Superior temporal gyrus (tissue), 1 donor: ENCODE data around the gene UGT1A3.
"Not testable (repeated sequence)": the region's sequence is repeated elsewhere in the genome, so short reads cannot be mapped to it uniquely, and the experiment has no call there.

ENCODE experiments used
- DNase-seq: peaks from one replicate; pipeline ENCODE4 v3.0.0-alpha.2; 2016; ENCODE audit errors: extremely low spot score

The UGT1A3 gene

DNA sequence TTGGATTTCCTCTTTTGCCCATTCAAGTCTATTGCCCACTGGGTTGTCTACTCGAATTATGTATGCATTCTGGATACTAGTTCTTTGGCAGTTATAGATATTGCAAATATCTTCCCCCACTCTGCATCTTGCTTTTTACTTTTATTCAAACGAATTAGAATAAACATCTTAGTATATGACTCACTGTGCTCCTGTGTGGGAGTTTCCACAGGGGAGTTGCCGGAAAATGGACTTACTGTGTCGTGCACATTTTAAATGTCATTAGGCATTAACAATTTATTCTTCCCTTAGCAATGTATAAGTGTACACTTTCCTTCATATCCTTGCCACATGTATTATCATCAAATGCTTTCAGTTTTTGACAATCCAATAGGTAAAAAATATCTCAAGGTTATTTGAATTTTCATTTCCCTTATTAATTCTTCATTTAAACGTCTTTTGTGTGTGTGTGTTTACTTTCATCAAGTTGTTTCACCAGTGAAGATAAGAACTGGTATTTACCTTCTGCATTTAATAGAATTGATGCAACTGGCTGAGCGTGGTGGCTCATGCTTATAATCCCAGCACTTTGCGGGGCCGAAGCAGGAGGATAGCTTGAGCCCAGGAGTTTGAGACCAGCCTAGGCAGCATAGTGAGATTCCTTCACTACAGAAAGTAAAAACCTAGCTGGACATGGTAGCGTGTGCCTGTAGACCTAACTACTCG lies 20.8 kb upstream of the UGT1A3 start:
- DNase-seq: no peak

DNA sequence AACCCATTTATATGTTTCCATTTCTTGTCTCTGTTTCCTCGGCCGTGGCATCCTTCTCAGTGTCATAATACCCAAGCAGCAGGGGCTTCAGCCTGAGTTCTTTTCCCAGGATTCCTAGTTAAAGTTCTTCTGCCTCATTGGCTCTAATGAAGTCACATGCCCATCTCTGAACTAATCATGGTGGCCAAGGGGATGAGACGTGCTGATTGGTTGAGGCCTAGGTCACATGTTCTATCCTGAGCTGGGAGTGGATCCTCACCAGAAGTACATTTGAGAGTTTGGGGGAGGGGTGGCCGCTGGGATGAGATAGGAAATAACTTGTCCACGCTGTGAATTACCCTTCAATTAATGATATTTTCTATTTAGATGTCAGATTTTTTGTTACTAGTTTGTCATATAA lies 19.9 kb upstream of the UGT1A3 start:
- no peak for DNase-seq

DNA sequence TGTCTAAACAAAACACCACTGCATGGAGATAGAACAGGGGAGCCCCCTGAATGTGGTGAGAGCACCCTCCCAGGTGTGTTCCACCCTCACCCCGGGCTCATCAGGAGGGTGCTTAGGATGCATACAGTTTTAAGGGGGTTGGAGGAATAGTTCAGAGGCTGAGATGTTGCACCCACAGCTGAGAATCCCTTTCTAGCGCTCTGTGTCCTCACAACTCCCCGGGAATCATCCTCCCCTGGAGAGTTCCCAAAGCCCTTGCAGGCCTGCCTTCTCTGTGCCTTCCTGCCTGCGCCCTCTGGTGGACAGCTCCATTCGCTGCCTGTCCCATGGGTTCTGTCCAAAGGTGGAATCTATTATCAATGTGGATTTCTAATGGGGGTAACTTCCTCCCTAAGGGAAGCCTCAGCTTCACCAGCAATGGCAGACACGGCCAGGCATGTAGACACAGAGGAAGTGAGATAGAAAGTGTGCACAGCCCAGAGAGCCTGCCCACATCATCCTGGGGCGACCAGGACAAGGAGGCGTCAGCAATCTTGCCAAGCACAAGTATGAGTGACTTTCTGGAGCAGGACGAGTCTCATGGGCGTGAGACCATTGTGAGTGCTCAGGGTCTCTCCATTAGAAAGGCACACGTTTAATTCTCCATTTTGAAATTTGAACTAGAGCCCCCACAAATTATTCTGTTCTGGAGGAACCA lies 17.4 kb upstream of the UGT1A3 start:
- peak; percentile 74 for DNase-seq

DNA sequence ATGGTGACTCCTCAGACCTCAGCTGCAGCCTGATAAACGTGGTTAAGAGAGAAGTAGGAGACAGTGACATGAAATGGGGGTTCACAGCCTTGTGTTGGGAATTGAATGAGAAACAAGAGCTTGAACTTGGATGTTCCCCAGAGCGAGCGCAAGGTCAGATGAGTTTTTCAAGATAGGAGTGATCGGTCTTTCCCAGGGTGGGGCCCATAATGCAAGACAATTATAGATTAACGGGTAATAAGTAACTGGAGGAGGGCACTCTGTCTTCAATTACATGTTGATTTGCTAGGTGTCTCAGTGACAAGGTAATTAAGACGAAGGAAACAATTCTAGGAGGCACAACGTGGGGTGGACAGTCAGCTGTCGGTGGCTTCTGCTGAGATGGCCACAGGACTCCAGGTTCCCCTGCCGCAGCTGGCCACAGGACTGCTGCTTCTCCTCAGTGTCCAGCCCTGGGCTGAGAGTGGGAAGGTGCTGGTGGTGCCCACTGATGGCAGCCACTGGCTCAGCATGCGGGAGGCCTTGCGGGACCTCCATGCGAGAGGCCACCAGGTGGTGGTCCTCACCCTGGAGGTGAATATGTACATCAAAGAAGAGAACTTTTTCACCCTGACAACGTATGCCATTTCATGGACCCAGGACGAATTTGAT lies 16.1 kb upstream of the UGT1A3 start, which contains the start of gene UGT1A5:
TSS of gene UGT1A5 (plus strand) at position 297 of the 651 bp plus-strand sequence. CDS start at position 382, 85 bp downstream.
- DNase-seq: no peak

DNA sequence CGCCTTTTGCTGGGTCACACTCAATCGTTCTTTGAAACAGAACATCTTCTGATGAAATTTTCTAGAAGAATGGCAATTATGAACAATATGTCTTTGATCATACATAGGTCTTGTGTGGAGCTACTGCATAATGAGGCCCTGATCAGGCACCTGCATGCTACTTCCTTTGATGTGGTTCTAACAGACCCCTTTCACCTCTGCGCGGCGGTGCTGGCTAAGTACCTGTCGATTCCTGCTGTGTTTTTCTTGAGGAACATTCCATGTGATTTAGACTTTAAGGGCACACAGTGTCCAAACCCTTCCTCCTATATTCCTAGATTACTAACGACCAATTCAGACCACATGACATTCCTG lies 15.6 kb upstream of the UGT1A3 start:
- DNase-seq: no peak

DNA sequence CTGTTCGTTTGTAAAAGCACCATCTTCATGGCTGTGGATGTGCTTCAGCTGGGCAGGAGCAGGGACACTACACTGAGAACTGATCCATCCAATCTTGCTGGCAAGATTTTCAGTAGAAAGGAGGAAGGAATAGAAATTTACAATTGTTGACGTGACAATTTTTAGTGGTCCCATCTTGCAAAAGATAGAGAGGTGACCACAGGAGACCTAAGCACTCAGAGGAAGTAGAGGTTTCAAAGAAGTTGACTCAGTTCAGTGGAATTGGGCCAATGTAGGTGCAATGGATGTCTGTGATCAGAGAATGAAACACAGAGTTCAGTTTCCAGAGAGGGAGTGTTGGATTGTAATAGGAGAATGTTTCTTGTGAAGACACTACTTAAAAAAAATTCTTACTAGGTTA lies 14.7 kb upstream of the UGT1A3 start:
- no peak for DNase-seq

DNA sequence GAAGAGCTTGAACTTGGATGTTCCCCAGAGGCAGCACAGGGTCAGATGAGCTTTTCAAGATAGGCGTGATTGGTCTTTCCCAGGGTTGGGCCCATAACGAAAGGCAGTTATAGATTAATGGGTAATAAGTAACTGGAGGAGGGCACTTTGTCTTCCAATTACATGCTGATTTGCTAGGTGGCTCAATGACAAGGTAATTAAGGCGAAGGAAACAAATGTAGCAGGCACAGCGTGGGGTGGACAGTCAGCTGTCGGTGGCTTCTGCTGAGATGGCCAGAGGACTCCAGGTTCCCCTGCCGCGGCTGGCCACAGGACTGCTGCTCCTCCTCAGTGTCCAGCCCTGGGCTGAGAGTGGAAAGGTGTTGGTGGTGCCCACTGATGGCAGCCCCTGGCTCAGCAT lies 10.3 kb upstream of the UGT1A3 start, which contains the start of gene UGT1A4:
TSS of gene UGT1A4 (plus strand) at position 185 of the 400 bp plus-strand sequence. CDS start at position 270, 85 bp downstream.
- DNase-seq: no peak

DNA sequence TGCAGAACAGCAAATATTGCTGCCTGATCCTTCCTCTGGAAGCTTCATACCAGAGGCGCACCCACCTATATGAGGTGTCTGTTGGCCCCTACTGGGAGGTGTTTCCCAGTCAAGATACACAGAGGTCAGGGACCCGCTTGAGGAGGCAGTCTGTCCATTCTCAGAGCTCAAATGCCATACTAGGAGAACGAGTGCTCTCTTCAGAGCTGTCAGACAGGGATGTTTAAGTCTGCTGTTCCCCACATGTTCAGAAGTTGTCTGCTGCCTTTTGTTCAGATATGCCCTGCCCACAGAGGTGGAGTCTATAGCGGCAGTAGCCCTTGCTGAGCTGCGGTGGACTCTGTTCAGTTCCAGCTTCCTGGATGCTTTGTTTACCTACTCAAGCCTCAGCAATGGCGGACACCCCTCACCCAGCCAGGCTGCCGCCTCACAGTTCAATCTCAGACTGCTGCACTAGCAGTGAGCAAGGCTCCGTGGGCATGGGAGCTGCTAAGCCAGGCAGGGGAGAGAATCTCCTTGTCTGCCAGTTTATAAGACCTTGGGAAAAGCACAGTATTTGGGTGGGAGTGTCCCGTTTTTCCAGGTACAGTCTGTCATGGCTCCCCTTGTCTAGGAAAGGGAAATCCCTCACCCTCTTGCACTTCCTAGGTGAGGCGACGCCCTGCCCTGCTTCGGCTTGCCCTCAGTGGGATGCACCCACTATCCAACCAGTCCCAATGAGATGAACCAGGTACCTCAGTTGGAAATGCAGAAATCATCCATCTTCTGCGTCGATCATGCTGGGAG lies 8.2 kb downstream of the UGT1A3 start:
- DNase-seq: not testable (repeated sequence)

DNA sequence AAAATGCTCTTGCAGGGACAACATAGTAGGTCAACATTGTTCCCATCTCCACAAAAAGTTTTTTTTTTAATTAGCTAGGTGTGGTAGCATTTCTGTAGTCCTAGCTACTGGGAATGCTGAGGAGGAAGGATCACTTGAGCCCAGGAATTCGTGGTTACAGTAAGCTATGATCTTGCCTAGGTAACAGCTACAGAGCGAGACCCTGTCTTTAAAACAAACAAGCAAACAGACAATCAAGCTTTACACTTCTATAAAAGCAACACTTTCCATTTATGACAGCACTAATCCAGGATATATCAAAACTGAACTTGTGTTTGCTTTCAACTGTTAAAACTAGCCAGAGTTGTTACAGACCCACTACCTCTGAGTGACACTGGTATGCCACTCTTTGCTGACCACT lies 12.0 kb downstream of the UGT1A3 start:
- no peak for DNase-seq

DNA sequence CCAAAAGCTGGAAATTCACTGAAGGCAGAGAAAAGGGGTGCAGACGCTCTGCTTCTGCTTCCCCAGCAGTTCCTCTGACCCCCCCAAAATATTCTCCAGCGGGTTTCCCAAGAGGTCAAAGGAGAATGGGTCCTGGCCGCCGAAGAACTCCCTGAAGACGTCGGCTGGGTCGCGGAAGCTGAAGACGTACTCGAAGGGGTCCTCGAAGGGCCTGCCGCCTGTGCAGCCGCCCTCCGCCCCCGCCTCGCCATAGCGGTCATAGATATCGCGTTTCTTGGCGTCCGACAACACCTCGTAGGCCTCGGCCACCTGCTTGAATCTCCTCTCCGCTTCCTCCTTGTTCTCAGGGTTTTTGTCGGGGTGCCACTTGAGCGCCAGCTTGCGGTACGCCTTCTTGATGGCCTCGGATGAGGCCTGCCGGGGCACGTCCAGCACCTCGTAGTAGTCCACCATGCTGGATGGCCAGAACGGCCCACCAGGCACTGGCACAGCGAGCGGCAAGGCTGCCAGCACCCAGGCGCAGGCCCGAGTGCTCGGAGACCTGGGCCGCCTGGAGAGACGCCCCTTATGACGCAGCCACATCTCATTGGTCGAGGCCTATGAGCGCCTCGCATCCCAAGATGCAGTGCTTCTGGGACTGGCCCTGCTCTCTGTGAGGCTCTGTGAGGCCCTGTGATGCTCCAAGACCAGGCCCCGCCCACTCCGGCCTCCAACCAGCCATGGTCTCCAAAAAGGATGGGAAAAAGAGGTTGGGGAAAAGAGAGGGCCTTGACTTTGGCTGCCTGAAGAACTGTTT lies 14.8 kb downstream of the UGT1A3 start:
- no peak for DNase-seq

DNA sequence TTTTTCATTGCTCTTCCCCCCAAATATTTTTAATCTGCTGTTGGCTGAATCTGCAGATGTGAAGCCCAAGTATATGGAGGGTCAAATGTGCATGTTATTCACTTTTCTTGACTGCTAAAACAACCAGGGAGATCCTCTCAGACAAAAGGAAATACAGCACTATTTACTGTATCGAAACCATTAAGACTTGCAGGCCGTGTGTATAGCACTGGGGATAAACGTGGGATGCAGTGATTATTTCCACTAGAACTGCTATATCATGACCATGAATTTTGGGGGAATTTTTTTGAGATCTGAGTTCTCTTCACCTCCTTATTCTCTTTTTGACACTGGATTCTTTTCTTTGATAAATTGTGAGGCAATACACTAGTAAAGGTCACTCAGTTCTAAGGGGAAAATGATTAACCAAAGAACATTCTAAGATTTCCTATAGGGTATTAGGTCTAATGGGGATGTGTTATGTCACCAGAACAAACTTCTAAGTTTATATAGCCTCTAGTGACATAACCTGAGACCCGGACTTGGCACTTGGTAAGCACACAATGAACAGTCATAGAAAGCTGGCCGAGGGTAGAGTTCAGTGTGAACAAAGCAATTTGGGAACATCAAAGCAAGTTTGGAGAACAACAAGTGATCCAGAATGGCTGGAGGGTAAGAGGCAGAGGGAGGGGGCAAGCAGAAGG lies 16.4 kb downstream of the UGT1A3 start:
- DNase-seq: no peak

DNA sequence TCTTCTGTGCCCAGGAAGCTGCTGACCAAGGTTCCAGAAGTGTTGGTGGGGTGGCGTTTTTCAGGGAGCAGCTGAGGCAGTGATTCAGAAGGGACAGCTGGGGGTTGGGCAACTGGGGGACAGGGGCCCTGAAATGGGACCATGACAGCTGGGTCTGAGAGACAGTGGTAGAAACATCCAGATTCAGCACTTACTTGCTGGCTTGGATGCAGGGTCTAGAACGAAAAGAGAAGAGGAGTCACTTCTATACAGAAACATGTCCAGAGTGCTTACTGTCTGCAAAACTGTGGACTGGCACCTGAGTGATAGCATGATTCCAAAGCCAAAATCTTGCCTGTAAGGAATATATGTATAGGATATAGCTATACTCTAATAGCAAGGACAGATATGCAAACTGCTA lies 17.0 kb downstream of the UGT1A3 start:
- DNase-seq: not testable (repeated sequence)

DNA sequence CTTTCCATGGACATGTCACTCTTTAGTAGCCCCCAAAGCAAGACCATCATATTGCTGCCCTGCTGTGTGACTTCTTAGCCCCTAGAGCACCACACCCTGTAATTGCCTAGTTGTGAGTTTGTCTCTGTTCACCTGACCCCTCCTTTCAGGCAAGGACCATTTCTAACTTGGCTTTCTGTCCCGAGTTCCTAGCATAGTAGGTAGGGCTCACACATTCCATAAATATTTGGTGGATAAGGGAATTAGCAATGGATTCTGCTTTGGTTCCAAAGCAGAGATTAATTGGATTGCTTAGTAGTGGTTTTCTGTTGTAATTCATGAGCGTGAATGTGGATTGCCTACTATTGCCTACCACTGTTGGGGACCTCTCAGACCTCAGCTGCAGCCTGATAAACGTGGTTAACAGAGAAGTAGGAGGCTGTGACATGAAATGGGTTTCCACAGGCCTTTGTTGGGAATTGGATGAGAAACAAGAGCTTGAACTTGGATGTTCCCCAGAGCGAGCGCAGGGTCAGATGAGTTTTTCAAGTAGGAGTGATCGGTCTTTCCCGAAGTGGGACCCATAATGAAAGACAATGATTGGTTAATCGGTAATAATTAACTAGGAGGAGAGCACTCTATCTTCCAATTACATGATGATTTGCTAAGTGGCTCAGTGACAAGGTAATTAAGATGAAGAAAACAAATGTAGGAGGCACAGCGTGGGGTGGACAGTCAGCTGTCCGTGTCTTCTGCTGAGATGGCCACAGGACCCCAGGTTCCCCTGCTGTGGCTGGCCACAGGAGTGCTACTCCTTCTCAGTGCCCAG lies 17.8 kb downstream of the UGT1A3 start:
- DNase-seq: no peak

DNA sequence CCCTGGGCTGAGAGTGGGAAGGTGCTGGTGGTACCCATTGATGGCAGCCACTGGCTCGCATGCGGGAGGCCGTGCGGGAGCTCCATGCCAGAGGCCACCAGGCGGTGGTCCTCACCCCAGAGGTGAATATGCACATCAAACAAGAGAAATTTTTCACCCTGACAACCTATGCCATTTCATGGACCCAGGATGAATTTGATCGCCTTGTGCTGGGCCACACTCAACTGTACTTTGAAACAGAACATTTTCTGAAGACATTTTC lies 18.4 kb downstream of the UGT1A3 start:
- DNase-seq: no peak

DNA sequence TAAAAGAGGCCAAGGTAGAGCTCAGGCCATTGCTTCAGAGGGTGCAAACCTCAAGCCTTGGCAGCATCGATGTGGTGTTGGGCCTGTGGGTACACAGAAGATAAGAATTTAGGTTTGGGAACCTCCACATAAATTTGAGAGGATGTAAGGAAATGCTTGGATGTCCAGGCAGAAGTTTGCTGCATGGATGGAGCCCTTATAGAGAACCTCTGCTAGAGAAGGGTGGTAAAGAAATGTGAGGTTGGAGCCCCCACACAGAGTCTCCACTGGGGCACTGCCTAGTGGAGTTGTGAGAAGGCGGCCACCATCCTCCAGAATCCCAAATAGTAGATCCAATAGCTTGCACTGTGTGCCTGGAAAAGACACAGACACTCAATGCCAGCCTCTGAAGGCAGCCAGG lies 21.8 kb downstream of the UGT1A3 start:
- not testable (repeated sequence) for DNase-seq

DNA sequence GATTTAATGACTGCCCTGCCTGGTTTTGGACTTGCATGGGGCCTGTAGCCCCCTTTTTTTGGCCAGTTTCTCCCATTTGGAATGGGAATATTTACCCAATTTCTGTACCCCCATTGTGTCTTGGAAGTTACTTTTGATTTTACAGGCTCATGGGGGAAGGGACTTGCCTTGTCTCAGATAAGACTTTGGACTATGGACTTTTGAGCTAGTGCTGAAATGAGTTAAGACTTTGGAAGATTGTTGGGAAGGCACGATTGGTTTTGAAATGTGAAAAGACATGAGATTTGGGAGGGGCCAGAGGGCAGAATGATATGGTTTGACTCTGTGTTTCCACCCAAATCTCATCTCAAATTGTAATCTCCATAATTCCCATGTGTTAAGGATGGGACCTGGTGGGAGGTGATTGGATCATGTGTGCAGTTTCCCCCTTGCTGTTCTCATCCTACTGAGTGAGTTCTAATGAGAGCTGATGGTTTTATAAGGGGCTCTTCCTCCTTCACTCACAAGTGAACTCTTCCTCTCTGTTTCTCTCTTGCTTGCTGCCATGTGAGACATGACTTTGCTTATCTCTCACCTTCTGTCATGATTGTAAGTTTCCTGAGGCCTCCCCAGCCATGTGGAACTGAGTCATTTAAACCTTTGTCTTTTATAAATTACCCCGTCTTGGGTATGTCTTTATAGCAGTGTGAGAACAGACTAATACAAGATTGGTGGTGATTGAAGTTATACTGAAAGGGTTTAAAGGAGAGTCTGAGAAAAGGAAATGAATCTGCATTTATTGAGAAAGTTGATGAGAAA lies 22.6 kb downstream of the UGT1A3 start:
- DNase-seq: not testable (repeated sequence)

DNA sequence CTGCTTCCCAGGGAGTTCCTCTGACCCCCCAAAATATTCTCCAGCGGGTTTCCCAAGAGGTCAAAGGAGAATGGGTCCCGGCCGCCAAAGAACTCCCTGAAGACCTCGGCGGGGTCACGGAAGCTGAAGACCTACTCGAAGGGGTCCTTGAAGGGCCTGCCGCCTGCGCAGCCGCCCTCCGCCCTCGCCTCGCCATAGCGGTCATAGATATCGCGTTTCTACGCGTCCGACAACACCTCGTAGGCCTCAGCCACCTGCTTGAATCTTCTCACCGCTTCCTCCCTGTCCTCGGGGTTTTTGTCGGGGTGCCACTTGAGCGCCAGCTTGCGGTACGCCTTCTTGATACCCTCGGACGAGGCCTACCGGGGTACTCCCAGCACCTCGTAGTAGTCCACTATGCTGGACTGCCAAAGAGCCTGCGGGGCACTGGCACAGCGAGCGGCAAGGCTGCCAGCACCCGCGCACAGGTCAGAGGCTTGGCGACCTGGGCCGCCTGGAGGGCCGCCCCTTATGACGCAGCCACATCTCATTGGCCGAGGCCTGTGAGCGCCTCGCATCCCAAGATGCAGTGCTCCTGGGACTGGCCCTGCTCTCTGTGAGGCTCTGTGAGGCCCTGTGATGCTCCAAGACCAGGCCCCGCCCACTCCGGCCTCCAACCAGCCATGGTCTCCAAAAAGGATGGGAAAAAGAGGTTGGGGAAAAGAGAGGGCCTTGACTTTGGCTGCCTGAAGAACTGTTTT lies 26.2 kb downstream of the UGT1A3 start:
- no peak for DNase-seq

DNA sequence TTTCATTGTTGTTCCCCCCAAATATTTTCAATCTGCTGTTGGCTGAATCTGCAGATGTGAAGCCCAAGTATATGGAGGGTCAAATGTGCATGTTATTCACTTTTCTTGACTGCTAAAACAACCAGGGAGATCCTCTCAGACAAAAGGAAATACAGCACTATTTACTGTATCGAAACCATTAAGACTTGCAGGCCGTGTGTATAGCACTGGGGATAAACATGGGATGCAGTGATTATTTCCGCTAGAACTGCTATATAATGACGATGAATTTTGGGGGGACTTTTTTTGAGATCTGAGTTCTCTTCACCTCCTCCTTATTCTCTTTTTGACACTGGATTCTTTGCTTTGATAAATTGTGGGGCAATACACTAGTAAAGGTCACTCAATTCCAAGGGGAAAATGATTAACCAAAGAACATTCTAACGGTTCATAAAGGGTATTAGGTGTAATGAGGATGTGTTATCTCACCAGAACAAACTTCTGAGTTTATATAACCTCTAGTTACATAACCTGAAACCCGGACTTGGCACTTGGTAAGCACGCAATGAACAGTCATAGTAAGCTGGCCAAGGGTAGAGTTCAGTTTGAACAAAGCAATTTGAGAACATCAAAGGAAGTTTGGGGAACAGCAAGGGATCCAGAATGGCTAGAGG lies 27.7 kb downstream of the UGT1A3 start:
- no peak for DNase-seq
